ENCODE data around the gene SYNE1.

- TF ChIP-seq POLR2A (IDR thresholded peaks at IDR 0.05; ENCODE audit: low read length) (no peak), GATA1 (IDR thresholded peaks at IDR 0.05; ENCODE audit: low read depth, low read length) (no peak)
Measured at GRCh38 chr6:152583888-152584287, 53.3 kb downstream of the SYNE1 start.

Data from erythroblast (primary cell).